ENCODE results near the gene FHIT.

FHIT gene

DNA sequence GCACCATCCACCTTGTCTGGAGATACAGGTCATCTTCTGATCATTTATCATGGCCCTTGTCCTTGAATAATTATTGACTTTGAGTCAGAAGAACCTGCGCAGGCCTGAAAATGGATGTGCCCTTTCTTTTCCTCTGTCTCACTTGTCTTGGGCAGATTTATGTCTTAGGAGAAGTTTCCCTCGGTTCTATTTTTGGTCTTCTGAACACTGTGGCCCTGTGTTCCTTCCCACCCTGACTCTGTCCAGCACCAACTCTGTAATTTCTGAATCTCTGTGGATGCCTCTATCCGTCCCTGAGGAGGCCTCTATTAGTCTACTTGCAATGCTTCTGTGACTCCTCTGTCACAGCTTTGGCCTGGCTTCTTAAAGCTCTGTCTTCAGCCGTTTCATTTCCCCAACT, 1520.7 kb downstream of the FHIT start:
- DNase-seq: no peak

DNA sequence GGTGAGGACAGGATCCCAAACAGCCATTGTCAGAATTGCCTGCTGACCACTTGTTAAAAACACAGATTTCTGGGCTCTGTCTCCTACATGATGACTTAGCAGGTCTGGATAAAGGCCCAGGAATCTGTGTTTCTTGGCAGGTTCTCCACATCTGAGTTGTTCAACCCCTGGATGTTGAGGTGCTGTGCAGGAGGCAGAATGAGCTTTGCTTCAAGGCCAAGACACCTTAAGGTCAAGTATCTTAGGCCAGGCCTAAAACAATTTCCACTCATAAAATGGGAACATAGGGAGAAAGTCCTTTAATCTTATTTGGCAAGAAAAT, 1522.7 kb downstream of the FHIT start:
- no peak for DNase-seq

DNA sequence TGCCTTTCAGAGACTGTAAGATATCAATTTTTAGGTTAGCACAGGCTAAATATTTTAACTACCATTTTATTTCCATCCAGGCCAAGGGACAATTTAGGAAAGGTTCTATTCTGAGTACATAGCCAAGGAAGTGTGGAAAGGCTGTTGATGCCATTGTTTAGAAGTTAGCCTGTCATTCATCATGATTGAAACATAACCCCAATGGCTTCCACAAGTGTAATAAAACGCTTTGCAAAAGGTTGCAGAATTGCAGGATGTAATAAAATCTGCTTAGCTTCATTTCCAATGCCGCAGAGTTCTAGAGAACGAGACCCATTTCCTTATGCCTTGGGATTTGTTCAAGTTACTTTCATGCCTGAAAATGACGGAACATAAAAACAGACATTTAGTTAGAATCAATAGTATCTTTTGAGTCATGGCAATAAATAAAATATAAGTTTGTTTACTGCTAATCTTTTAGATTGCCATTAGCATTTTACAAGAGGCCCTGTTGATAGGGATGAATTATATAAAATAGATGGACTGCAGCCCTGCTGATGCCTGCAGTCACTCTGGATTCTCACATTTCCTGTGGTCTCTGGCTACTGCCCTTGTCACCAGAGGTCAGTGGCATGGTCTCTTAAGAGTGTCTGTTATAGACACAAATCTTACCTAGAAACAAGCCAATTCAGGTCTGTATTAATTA, 1523.2 kb downstream of the FHIT start:
- no peak for DNase-seq

DNA sequence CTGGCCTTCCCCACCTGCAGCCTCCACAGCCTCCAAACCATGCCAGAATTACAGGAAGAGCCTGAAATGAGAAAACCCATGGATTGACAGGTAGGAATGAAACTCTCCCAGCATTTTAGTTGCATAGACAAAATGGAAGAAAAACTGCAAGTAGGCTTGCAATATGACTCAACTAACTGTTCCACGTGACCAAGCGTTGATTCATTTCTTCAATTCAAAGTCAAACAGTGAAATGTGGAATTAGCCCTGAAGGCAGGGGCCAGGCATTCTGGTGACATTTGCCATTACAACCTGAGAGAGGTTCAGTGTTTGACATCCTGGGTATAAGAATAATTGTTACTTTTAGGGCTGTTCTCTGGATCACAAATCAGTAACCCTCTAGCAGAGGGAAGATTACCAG, 1525.0 kb downstream of the FHIT start:
- no peak for DNase-seq

DNA sequence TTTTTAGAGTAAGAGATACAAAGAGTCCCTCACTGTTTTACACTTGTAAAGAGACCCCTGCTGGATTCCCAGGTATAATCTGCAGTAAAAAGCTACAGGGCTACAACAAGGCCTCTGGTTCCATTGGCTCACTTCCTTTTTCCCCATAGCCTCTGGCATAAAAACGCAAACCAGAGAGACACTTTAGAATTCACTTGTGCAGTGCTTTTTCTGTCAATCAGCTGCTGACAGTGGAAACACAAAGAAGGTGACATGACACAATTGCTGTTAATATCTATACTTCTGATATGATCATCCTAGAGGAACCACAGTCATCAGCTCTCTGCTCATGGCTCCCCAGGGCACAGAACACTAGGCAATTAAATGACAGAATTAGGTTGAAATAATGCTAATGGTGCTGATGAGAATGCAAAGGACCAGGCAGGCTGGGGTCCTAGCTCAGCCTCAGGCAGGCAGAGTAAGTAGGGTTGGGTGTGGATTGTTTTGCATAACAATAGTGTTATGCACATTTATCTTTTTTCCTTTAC, 1533.5 kb downstream of the FHIT start:
- DNase-seq: no peak

DNA sequence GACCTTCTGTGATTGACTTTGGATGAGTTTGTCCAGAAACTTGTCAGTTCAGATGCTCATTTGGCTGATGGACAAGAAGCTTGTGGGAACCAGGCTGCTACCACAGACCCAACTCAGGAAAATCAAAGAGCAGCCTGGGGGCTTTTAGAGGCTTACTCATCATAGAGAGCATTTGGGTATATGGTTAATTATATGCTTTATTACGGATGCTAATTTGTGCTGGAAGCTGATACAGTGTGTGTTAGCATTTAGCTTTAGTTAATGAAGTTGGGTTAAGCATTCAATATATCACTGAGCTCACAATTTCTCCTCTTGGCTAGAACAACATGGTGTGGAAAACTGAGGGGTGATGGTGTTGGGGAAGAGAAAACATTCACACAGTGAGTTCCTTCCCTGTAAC, 1537.2 kb downstream of the FHIT start:
- DNase-seq: no peak

DNA sequence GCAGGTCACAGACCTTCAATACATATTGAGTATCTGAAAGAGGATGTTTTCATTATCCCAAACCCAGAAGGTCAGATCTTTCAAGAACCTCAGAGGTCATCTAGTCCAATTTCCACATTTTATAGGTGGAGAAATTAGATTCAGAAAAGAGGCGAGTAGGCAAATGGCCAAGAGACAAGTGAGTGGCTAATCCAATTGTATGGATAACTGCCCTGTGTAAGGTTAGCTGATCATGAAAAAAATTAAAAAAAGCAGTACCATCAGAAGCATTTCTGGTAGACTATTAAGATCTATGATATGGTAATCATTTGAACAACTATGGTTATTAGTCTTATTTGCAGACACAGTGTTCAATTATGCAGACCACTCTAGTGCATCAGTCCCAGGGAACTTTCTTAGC, 1540.7 kb downstream of the FHIT start:
- no peak for DNase-seq

DNA sequence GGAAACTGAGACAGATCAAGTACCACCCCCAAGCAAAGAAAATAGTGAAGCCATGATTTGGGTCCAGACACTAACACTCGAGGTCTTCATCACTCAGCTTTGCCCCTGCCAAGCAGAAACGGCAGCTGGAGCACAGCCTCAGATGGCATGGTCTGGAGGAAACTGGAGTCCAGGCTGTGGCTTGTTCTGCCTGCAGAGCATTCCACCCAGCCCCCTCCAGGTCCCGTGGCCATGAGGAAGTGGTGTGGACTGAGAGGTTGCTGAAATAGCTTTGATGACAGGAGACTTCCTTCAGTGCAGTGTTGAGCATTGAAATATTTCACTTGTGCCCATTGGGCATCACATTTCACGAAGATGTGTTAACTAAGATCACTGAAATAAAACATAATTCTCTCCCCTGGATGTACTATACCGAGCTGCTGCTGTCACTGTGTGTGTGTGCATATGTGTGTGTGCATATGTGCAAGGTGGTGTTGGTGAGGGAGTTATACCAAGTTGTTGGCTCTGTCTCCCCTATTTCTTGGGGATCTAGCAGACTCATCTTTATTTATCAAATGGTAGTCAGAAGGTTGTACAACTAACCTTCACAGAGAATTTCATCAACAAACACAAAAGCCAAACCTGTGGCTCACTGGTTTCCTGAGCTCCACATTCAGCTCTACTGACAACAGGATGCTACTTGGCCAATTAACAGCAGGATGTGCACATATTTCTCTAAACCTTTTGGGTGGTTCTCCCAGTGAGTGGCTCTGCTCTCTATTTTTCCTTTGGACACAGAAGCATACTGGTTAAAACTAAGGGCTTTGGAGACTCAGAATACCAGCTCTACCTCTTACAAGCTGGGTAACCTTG, 1541.3 kb downstream of the FHIT start:
- no peak for DNase-seq

DNA sequence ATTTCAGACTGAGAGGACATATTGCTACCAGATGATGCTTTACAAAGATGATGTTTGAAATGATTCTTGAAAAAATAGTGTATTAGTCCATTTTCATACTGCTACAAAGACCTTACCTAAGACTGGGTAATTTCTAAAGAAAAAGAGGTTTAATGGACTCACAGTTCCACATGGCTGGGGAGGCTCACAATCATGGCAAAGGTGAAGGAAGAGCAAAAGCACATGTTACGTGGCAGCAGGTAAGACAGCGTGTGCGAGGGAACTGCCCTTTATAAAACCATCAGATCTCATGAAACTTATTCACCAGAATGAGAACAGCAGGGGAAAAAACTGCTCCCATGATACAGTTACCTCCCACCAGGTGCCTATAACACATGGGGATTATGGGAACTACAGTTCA, 1543.0 kb downstream of the FHIT start:
- no peak for DNase-seq

DNA sequence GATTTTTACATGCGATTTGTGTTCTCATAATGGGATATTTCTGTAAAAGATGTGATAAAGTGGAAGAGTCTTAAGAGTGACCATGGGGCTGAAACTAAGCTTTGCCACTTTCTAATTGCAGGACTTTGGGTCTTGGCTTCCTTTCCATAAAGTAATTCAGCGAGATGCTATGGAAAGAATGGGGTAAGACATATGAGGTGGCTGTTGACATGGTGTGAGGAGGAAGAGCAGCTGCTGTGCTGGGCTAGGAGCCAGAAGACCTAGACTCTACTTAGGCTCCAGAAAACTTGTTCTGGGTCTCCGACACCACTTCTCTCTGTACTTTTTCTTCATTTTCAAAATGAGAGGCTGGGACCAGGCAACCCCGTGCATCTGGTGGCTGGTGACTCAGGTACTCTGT, 1547.0 kb downstream of the FHIT start:
- no peak for DNase-seq

DNA sequence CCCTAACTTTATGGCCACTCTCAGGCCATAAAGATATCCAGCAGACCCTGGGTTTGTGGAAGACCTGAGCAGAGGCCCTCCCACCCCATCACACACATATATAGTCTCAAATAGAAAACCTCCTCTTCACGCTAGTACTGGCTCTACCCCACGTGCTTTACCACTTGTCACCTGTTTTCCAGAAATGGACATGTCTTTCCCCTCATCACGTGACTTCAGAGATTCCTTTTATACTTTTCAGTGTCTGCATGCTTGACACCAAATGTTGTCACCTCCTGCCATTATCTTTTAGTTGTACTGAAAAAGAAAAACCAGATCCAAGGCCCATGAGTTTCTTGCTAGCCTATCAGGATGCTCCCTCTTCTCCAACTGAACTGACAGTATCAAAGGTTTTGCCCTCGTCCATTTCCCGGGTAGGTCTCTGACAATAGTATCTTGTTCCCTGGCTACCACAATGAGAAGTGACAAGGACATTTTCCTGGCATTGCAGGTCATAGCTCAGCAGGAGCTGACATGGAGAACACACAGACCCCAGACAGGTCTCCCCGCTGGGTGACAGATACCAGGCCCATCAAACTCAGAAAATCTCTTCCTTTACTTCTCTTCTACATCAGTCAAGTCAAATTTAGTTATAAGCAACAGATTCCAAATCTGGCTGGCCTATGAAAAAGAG, 1551.5 kb downstream of the FHIT start:
- no peak for DNase-seq

Measured in effector CD8-positive, alpha-beta T cell (primary cell).